Measurements from ENCODE around the gene TBC1D9. TPM values are rescaled to one million over a fixed set of nuclear protein-coding genes. Genes with fewer than 3 reads are reported as not detected.

The TBC1D9 gene
- total RNA-seq, 1 experiment from 2014 or later = 29.0 TPM

DNA sequence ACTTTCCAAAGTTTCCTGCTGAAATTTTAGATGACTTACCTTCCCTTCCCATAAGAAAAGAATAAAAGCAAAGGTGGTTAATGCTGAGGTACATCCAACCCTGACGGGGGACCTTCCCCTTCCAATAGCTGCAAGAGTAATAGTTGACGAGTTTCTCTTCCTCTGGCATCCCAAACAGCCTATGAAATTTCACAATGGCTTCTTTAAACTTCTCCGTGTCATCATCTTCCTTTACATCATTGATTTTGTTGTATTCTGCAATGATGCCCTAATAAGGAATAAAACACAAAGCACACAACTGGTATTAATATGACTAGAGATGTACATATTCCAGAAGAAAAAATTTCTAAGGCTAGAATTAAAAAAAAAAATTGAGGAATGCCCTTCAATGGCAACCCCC lies 76.6 kb downstream of the TBC1D9 start:
- H3K4me1 ChIP-seq = no peaks in the 10 kb centered on the region
- no peaks in the 10 kb centered on the region for H3K9me3 ChIP-seq (replicated peaks)
- no peaks in the 10 kb centered on the region for H3K27me3 ChIP-seq
- H3K4me3 ChIP-seq = no peak overlapping the region
- no peak overlapping the region for H3K27ac ChIP-seq
- no peak for DNase-seq
- peaks cover 23% of the 10 kb centered on the region for H3K36me3 ChIP-seq

DNA sequence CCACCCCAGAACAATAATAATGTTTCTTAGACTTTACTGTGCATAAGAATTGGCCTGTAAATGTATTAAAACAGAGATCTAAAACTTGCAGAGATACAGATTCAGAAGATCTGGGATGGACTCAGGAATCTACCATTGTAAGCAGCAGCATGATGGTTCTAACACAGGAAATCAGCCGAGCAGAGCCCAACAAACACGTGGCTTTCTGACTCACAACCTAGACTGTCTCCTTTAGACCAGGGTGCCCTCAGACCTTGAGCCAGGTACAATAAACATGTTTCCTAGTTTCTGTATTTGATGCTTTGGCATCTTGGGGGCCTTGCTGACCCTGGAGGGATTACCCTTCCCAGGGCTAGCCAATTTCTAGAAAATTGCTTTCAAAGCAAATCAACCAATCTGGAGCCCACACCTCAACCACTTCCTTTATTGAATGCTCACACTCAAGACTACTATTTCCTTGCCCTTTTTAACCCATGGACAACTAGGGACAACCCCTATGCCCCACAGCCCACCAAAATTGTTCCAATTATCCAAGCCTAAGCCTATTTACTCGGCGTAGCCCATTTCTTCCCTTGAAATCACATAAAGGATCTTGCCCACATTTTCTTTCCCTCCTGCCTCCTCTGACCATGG lies 80.5 kb downstream of the TBC1D9 start:
- no peaks in the 10 kb centered on the region for H3K9me3 ChIP-seq (replicated peaks)
- no peaks in the 10 kb centered on the region for H3K27me3 ChIP-seq
- peaks cover 24% of the 10 kb centered on the region for H3K36me3 ChIP-seq
- no peaks in the 10 kb centered on the region for H3K4me1 ChIP-seq
- no peak overlapping the region for H3K27ac ChIP-seq
- no peak overlapping the region for H3K4me3 ChIP-seq
- DNase-seq = no peak

DNA sequence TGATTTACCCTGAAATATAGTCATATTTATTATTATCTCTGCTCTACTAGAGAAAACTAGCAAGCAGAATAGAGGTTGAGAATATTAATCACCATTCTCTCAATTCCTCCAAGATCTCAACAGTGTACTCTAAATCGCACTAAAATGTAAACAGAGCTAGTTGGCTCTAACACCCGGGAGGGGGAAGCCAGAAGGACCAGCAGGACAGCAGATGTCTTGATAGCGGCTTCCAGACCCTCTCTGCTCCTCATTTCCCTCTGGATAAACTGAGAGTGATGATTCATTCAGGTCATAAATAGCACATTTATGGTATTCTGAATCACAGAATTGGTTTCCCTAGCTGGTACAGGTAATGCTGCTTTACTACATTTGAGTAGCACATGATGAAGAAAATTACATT lies 82.5 kb downstream of the TBC1D9 start:
- H3K9me3 ChIP-seq (replicated peaks) = no peaks in the 10 kb centered on the region
- H3K4me3 ChIP-seq = no peak overlapping the region
- peaks cover 26% of the 10 kb centered on the region for H3K36me3 ChIP-seq
- H3K27me3 ChIP-seq = no peaks in the 10 kb centered on the region
- H3K27ac ChIP-seq = no peak overlapping the region
- DNase-seq = no peak
- H3K4me1 ChIP-seq = no peaks in the 10 kb centered on the region

DNA sequence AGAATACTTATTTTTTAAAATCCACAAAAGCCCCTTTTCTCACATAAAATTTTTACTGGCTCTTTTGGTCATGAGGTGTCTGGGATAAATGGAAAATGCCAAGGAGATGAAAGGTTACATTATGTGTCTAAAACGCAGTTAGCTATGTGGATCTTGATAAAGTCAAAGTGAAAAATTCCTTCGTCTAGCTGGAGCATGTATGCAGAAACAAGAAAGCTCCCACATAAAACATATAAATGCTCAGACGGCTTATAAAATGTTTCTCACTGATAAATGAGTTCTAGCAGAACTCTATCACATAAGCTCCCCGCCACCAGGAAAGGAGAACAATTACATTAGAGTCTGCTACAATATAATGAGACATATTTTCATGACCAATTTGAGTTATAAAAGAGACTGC lies 83.8 kb downstream of the TBC1D9 start:
- Histone ChIP-seq H3K4me3 (no peak overlapping the region), H3K4me1 (no peaks in the 10 kb centered on the region), H3K9me3 (replicated peaks) (no peaks in the 10 kb centered on the region), H3K27me3 (no peaks in the 10 kb centered on the region), H3K27ac (no peak overlapping the region), H3K36me3 (peaks cover 29% of the 10 kb centered on the region)
- no peak for DNase-seq

DNA sequence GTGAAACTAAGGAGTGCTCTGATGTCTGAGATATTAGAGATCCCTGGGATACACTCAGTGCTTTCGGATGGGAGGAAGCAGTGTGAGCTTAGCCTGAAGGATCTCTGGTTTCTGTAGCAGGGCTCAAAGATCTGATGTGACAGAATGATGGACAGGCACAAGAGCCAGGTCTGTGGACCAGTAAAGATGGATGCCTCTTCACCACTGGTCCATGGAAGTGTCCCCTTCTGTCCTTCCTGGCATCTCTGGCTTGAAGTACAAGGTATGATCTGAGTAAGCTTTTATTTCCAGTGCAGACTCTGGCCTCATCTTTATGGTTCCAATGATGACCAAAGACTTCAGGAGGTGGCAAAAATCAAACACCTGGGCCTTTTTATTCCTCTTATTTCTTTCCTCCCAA lies 88.1 kb downstream of the TBC1D9 start:
- Histone ChIP-seq H3K9me3 (replicated peaks) (no peaks in the 10 kb centered on the region), H3K4me1 (no peaks in the 10 kb centered on the region), H3K36me3 (peaks cover 35% of the 10 kb centered on the region), H3K27ac (no peak overlapping the region), H3K4me3 (no peak overlapping the region), H3K27me3 (no peaks in the 10 kb centered on the region)
- no peak for DNase-seq

DNA sequence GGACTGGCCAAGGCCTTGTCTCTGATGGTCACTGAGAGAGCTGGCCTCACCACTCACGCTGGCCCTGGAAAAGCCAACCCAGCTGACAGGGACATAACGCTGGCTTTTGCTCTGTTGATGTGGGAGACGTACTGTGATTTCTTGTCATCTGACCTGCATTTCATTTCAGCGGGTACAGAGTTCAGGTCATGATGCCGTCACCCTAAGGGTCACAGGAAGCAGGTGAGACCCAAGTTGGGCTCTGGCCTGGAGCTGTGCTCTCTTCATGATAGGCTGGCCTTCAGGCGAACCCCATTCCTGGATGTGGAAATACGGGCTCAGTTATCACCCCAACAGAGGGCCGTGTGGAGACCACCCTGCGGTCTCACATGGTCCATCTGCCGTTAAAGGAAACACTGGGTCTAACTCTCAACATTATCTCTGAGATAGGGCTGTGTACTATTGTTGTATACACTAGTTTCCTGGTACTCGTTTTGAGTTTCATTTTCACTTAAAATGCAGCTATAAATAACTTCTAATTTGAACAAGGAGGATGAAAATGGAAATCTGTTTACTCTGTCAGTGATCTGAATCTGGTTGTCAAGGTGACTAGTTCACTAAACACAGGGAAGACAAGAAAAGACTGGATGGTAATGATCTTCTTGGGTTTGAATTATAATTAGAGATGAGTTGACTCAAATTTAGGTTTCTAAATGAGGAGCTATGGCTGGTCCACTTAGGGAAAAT lies 89.1 kb downstream of the TBC1D9 start:
- Histone ChIP-seq H3K9me3 (replicated peaks) (no peaks in the 10 kb centered on the region), H3K36me3 (peaks cover 42% of the 10 kb centered on the region), H3K4me3 (no peak overlapping the region), H3K4me1 (no peaks in the 10 kb centered on the region), H3K27ac (no peak overlapping the region), H3K27me3 (no peaks in the 10 kb centered on the region)
- no peak for DNase-seq

DNA sequence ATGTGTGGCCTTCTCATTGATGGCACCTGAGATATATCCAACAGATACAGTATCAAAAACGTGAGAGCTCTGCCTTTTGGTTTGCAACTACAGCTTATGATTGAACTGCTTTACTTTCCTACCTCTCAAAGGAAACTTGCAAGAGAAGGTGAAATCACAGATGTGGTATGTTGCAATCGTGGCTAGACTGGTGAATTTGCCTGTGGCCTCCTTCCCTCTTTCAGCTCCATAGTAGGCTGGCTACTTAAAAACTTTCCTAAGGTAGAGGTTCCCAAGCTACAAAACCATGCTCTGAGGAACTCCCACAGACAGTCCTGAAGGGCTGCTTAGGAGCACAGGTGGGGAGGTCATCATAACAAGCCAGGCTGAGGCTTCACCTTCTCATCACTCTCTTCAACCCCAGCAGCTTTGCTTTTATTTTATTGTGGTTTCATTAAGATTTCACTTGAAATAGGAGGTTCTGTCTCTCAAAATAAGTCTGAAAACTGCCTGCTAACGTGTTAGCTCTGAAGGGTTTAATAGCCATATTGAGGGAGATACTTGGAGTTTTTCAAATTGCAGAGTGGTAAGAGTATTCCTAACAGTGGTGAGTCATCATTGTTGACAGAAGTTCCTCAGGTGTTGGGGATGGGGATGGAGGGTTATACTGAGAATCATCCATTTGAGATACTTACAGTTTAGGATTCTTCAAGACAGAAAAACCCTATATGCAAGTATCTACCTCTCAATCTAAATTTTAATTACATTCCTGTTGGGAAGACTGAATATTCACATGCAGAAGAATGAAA lies 93.9 kb downstream of the TBC1D9 start:
- peaks cover 45% of the 10 kb centered on the region for H3K36me3 ChIP-seq
- DNase-seq = no peak
- no peaks in the 10 kb centered on the region for H3K9me3 ChIP-seq (replicated peaks)
- H3K27ac ChIP-seq = no peak overlapping the region
- H3K4me1 ChIP-seq = no peaks in the 10 kb centered on the region
- no peak overlapping the region for H3K4me3 ChIP-seq
- no peaks in the 10 kb centered on the region for H3K27me3 ChIP-seq

DNA sequence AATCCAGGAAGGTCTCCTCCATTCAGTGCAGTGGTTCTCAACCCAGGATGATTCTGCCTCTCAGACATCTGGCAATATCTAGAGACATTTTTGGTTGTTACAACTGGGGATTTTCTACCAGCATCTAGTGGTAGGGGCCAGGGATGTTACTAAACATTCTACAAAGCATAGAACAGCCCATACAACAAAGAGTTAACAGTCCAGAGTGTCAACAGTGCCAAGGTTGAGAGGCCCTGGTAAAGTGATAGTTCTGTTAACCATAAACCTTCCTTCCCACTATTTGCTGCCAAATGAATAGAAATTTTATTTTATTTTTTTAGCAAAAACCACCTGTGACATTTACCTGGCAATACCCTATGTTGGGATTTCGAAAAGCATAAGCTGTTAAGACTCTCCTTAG lies 94.6 kb downstream of the TBC1D9 start:
- no peak overlapping the region for H3K27ac ChIP-seq
- no peaks in the 10 kb centered on the region for H3K9me3 ChIP-seq (replicated peaks)
- H3K4me1 ChIP-seq = no peaks in the 10 kb centered on the region
- H3K36me3 ChIP-seq = peaks cover 44% of the 10 kb centered on the region
- DNase-seq = no peak
- no peak overlapping the region for H3K4me3 ChIP-seq
- no peaks in the 10 kb centered on the region for H3K27me3 ChIP-seq

DNA sequence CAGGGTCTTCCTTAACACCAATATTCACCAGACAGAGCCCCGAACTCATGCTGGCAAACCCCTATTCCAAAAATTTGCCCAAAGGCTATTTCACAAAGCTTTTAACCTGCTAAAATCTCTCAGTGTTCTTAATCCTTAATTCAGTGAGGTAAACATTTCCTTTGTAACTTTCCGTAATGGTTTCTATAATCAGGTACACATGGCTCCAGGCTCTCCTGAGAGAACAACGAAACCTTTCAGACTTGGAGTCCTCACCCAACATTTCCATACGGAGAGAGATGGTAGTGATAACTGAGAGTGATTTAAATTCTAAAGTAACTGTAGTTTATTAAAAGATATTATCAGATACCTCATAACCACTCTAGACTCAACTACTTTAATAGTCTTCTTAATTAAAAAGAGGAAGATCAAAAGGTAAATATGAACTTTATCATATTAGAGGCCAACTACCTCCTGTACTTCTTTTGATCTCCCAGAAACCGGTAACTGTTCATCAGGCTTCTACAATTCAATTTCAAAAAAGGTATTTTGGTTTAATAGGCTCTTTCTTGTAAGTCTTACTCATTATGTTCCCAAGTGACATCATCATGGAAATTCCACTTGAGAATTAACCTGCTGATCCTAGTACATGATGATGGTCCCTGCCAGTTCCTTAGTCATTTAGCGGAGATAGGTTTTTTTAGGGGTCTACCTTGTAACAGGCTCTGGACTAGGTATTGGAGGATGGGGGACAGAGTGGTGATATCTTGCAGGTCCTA lies 96.1 kb downstream of the TBC1D9 start:
- Histone ChIP-seq H3K27me3 (no peaks in the 10 kb centered on the region), H3K27ac (no peak overlapping the region), H3K36me3 (peaks cover 53% of the 10 kb centered on the region), H3K9me3 (replicated peaks) (no peaks in the 10 kb centered on the region), H3K4me3 (no peak overlapping the region), H3K4me1 (no peaks in the 10 kb centered on the region)
- no peak for DNase-seq

DNA sequence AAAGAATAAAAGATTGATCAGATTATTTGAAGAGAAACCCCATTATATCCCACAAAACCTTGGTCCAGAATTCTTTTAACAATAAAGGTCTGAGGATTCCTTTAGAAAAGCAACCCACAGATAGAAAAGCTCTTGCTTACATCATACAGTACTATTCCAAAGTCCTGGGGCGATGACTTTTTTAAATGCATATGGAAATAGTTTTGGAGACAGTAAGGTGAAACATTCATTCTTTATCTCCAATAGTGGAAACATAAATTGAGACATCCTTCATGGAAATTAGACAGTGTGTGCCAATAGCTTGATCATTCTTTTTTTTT lies 101.7 kb downstream of the TBC1D9 start:
- Histone ChIP-seq H3K9me3 (replicated peaks) (no peaks in the 10 kb centered on the region), H3K27me3 (no peaks in the 10 kb centered on the region), H3K4me3 (no peak overlapping the region), H3K4me1 (no peaks in the 10 kb centered on the region), H3K36me3 (peaks cover 43% of the 10 kb centered on the region), H3K27ac (no peak overlapping the region)
- DNase-seq = no peak

DNA sequence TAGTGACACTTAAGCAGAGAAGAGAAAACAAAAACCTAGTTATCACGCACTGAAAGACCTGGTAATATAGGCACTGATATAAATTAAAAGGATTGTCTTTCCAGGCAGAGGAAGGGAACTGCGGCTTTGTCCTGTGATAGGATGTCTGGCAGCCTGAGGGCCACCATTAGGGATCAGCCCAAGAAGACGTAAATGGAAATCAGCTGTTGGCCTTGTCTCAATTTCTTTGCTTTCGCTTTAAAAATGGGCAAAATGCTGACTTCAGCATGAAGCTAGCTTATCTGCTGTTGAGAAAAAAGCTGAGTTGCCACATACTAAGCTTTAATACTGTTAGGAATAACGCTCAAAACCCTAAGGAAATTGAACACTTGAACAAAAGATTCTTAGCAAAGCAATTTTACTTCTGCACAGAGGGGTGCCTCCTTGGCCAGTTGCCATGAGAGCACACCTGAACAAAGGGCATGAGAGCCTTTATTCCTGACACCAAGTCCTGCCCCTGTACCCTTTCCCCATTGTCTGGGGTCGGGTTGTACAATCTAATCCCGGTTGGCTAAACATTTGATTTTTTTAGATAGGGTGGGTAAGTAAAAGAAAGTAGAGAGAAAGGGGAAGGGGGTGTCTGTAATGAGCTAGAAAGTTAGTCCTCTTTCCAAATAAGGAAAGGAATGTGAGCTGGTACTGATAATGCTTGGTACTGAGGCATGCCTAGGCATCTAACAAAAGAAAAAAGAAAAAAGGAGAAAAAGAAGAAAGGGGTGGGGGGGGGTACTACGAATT lies 102.3 kb downstream of the TBC1D9 start:
- Histone ChIP-seq H3K4me1 (no peaks in the 10 kb centered on the region), H3K4me3 (no peak overlapping the region), H3K27ac (no peak overlapping the region), H3K9me3 (replicated peaks) (no peaks in the 10 kb centered on the region), H3K27me3 (no peaks in the 10 kb centered on the region), H3K36me3 (peaks cover 37% of the 10 kb centered on the region)
- no peak for DNase-seq

DNA sequence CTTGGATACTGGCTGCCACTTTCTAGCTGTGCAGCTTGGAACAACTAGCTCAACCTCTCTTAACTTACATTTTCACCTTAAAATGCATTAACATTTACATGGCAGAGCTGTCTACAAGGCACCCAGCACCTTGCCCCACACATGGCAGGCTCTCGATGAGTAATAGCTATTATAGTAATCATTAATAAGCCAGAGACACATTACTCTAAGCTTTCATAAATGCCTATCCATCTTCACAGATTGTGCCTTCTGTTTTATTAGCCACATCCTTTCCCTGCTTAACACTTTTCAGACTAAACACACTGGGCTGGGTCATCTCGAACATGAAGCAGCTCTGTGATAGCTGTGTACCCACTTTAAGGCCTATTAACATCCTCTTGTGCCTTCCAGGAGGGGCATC lies 103.6 kb downstream of the TBC1D9 start:
- Histone ChIP-seq H3K36me3 (peaks cover 31% of the 10 kb centered on the region), H3K4me1 (no peaks in the 10 kb centered on the region), H3K9me3 (replicated peaks) (no peaks in the 10 kb centered on the region), H3K27me3 (no peaks in the 10 kb centered on the region), H3K27ac (no peak overlapping the region), H3K4me3 (no peak overlapping the region)
- DNase-seq = no peak

DNA sequence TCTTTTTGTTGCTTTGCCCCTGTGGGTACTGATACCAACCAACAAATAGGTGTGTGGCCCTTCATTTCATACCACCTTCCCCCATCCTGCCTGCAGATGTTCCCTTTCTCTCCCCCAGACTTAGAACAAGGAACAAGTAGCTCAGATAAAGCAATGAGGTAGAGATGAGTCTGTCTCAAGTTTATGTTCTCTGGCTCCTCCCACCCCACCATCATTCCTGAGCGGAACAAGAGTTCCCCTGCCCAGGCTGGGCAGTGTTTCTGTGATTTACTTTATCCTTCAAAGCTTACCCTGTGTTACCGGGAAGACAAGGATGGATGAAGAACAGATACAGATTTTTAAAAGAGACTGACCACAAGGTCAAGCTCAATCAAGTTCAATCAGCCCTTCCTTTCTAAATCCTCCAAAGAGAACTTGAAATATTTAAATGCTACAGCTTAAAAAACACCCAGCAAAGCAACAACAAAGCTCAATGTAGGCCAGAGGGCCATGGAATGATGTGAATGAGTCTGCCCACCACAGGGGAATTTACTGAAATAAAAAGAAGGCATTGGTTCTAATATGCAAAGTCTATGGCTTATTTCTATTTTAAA lies 107.4 kb downstream of the TBC1D9 start:
- no peaks in the 10 kb centered on the region for H3K4me1 ChIP-seq
- no peak overlapping the region for H3K27ac ChIP-seq
- no peak overlapping the region for H3K4me3 ChIP-seq
- no peaks in the 10 kb centered on the region for H3K9me3 ChIP-seq (replicated peaks)
- no peaks in the 10 kb centered on the region for H3K27me3 ChIP-seq
- H3K36me3 ChIP-seq = peaks cover 20% of the 10 kb centered on the region
- no peak for DNase-seq
